Natural killer cell treated with Interleukin-12 subunit alpha and Interleukin-12 subunit beta and Interleukin-15 and Interleukin-18, amount 100 ng/mL, for 72 hours (primary cell): Measurements from ENCODE around the gene COPZ2. TPM values are rescaled to one million over a fixed set of nuclear protein-coding genes. Genes with fewer than 3 reads are reported as not detected.
"Not testable (repeated sequence)": the region's sequence is repeated elsewhere in the genome, so short reads cannot be mapped to it uniquely, and the experiment has no call there.

ENCODE experiments used
- ATAC-seq, 2 donors: fragments of 150-1000 bp; cut with Tn5 transposase in 1 of 2; sonication (Bioruptor Pico), chemical (Tn5 transposase) in 1 of 2; 2 replicates each; pipeline ENCODE4 v1.10.0; 2021
- DNase-seq: peaks from one replicate; pipeline ENCODE4 v3.0.0; 2022; ENCODE audit warnings: low spot score
- H3K27ac Mint-ChIP-seq, 2 donors: 1 replicate in 1 of 2; 2 replicates in 1 of 2; pipeline ENCODE4 v1.8.0; 2022; ENCODE audit warnings: mixed read lengths in 2 of 2, mild to moderate bottlenecking in 1 of 2, moderate library complexity in 1 of 2
- H3K27me3 Mint-ChIP-seq, 2 donors: 1 replicate in 1 of 2; 2 replicates in 1 of 2; pipeline ENCODE4 v1.8.0; 2022; ENCODE audit warnings: mixed read lengths in 2 of 2
- H3K36me3 Mint-ChIP-seq: one replicate; pipeline ENCODE4 v1.8.0; 2022; ENCODE audit warnings: mixed read lengths
- H3K4me1 Mint-ChIP-seq, 2 donors: 1 replicate in 1 of 2; 2 replicates in 1 of 2; pipeline ENCODE4 v1.8.0; 2022; ENCODE audit warnings: low read depth in 2 of 2, mixed read lengths in 2 of 2, mild to moderate bottlenecking in 1 of 2
- H3K4me3 Mint-ChIP-seq: one replicate; pipeline ENCODE4 v1.8.0; 2022; ENCODE audit warnings: mixed read lengths
- H3K9me3 Mint-ChIP-seq: 2 replicates; pipeline ENCODE4 v1.8.0; 2022; ENCODE audit warnings: mixed read lengths
- total RNA-seq, 2 donors: library from RNA; stranded (reverse); gene quantifications; one replicate each; pipeline ENCODE4 v1.2.3, GENCODE V29; 2022

Gene COPZ2
- total RNA-seq, 2 donors from 2014 or later: 14.9 to 32.9 TPM

DNA sequence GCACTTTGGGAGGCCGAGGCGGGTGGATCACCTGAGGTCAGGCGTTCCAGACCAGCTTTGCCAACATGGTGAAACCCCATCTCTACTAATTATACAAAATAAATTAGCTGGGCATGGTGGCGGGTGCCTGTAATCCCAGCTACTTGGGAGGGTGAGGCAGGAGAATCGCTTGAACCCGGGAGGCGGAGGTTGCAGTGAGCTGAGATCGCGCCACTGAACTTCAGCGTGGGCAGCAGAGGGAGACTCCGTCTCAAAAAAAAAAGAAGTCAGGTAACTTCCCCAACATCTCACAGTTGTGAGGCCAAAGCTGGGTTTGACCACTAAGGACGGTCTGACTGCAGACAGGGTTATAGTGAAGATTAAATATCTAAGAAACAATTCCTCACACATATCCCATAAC lies 2.9 kb downstream of the COPZ2 start:
- not testable (repeated sequence) for H3K27me3 Mint-ChIP-seq, H3K4me3 Mint-ChIP-seq, H3K4me1 Mint-ChIP-seq, ATAC-seq, H3K27ac Mint-ChIP-seq, H3K9me3 Mint-ChIP-seq, H3K36me3 Mint-ChIP-seq
- peak; percentile 32 for DNase-seq

DNA sequence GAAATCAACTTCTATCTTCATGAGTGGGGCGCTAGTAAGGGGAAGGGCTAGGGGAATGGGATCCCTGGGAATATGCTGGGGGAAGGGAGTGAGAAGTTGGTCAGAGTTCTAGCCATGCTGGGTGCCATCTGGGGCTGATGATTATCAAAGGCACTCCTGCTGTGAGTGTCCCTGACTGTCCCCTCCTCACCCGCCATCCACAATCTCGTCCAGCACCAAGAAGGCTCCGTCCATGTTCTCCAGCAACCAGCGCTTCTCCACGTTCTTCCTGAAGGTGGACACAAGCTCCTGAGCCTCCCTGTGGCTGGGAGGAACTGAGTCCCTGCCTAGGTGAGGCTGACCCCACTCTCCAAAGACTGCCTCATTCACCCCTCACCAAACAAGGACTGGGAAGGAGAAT lies 5.6 kb downstream of the COPZ2 start:
- Mint-ChIP-seq H3K4me1 (peaks cover 0 to 5% of the 10 kb centered on the region in 2 donors), H3K9me3 (no peaks in the 10 kb centered on the region), H3K27ac (no peak overlapping the region), H3K36me3 (no peaks in the 10 kb centered on the region), H3K4me3 (no peak overlapping the region), H3K27me3 (no peaks in the 10 kb centered on the region)
- ATAC-seq: no peak
- peak; percentile 37 for DNase-seq

DNA sequence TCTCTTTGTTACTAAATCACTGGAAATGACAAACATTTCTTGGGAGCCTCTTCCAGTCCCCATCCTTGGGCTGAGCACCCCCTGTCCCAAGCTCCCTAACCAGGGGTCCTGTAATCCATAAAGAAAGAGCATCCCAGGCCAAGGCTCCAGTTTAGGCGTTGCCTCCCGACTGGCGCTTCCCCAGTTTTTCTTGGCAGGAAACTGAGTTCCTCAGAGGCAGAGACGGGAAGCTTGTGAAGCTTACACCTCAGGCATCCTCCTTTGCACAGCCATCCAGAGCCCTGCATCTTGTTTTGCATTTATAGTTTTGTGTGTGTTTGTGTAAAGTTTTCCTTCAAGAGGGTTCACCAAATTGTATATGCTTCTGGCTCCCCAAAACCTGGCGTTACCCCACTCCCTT lies 7.1 kb downstream of the COPZ2 start:
- no peaks in the 10 kb centered on the region for H3K27me3 Mint-ChIP-seq
- no peaks in the 10 kb centered on the region for H3K9me3 Mint-ChIP-seq
- DNase-seq (no peak), ATAC-seq (no peak)
- H3K4me1 Mint-ChIP-seq: peaks cover 9 to 11% of the 10 kb centered on the region in 2 donors
- no peak overlapping the region for H3K27ac Mint-ChIP-seq
- H3K36me3 Mint-ChIP-seq: no peaks in the 10 kb centered on the region
- no peak overlapping the region for H3K4me3 Mint-ChIP-seq

DNA sequence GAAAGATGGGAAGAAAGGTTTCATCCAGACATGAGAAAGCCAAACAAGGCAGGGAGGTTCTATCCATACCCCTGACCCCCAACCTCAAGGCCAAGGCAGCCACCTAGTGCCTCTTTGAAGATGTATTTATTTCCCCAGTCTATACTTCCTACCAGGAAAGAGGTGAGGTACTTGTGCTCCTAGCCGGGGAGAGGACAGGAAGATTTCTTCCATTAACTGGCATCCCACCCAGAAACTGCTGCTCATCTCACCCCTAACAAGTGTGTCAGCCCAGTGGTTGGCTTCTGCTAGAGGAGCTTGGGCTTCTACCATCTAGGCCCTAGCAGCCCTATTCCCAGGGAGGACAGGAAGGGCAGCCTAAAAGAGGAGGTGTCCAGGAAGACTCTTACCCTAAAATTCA lies 8.9 kb downstream of the COPZ2 start:
- no peak for ATAC-seq
- Mint-ChIP-seq H3K4me1 (peaks cover 18 to 26% of the 10 kb centered on the region in 2 donors), H3K36me3 (no peaks in the 10 kb centered on the region), H3K27me3 (no peaks in the 10 kb centered on the region), H3K9me3 (no peaks in the 10 kb centered on the region), H3K4me3 (no peak overlapping the region), H3K27ac (no peak overlapping the region)
- no peak for DNase-seq

DNA sequence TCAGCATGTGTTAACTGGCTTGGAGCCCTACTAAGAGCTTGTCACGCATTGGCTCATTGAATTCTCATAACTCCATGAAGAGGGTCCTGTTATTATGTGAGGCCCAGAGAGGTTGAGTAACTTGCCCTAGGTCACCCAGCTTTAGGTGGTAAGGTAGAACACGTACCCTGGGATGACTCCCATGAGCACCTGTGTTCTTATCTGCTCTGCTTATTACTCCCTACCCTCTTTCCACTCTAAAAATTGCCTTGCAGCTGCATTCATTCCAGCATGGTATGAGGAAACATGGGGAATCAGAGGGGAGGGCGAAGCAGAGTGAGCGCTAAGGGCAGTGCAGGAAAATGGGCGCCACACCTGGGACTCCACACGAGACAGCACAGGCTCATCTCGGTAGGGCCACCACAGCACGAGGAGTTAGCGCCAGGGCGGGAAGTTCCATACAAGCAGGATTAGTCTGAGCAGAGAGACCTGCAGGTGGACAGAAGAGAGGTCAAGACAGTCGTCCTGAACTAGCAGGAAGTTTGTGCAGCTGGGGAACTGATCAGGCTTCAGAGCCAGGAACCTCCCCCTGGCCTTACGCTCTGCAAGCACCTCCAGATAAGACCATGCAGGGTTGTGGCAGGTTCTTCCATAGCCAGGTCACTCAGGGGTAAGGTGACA lies 10.1 kb downstream of the COPZ2 start:
- Mint-ChIP-seq H3K36me3 (no peaks in the 10 kb centered on the region), H3K27ac (no peak overlapping the region), H3K4me3 (no peak overlapping the region), H3K9me3 (no peaks in the 10 kb centered on the region), H3K27me3 (peaks cover 6 to 7% of the 10 kb centered on the region in 2 donors), H3K4me1 (peaks cover 22 to 26% of the 10 kb centered on the region in 2 donors)
- ATAC-seq (no peak), DNase-seq (no peak)

DNA sequence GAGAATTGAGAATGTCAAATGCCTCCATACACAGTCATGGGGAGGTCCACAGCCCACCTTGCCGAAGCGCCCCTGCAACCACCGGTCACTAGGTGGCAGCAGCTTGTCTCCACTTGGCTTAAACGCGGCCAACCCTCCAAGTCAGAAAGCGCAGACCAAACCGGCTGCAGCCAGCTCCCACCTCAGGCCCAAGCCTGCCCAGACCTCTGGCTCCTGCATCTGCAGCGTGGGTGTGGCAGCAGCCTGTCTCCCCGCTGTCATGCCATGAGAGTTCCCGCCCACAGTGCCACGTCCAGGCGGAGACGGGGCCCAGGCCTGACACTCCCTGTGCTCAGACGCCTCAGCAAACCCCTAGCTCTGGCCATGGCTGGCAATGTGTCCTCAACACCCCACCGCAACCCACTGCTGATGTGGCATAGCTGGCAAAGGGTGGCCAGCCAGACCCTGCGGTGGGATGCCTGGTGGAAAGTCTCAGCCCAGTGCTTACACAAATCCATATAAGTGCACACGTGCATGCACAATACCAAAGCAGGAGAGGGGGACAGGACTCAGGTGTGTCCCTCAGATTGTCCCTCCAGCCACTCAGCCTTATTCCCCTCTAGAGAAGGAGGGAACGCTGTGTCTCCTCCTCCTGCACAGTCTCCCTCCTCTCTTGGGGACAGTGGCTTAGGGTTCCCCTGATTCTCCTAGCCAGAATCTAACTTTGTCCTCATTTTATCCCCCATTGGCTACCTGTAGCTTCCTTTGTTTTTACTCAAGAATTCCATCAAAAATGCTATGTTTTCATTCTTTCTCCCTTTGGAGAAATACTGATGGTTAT lies 10.9 kb downstream of the COPZ2 start:
- H3K27me3 Mint-ChIP-seq: peaks cover 9 to 14% of the 10 kb centered on the region in 2 donors
- H3K36me3 Mint-ChIP-seq: no peaks in the 10 kb centered on the region
- peak in 1 of 2 donors; percentile 28 for ATAC-seq
- peaks cover 22 to 26% of the 10 kb centered on the region in 2 donors for H3K4me1 Mint-ChIP-seq
- no peaks in the 10 kb centered on the region for H3K9me3 Mint-ChIP-seq
- H3K4me3 Mint-ChIP-seq: no peak overlapping the region
- H3K27ac Mint-ChIP-seq: no peak overlapping the region
- DNase-seq: peak; percentile 79

DNA sequence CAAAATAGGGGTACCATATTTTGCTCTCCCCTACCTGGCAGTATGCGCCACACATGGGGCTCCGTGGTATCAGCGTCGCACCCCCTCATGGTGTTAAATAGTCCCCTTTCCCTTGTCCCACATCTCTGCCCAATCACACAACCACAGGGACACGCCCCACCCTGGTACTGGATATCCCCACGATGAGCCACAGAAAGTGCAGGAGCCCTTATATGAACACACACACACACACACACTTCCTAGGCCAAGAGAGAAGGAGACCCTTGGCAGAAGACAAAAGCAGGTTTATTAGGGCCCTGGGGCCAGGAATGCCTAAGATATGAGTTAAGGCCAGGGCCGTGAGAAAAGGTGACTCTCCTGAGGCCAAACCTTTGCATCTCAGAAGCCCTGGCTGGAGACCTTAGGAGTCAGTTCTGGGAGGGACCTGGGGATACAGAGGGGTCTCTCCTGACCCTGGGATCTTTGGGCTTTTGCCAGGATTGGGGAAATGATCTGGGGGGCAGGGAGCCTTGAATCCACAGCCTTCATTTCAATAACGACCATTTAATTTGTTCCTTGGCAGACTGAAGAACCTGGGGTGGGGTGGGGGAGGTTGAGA lies 11.6 kb downstream of the COPZ2 start:
- Mint-ChIP-seq H3K4me3 (peak overlapping the region; percentile 94), H3K4me1 (peaks cover 22 to 26% of the 10 kb centered on the region in 2 donors), H3K27me3 (peaks cover 11 to 20% of the 10 kb centered on the region in 2 donors), H3K9me3 (no peaks in the 10 kb centered on the region), H3K36me3 (no peaks in the 10 kb centered on the region), H3K27ac (no peak overlapping the region)
- no peak for DNase-seq
- ATAC-seq: no peak

DNA sequence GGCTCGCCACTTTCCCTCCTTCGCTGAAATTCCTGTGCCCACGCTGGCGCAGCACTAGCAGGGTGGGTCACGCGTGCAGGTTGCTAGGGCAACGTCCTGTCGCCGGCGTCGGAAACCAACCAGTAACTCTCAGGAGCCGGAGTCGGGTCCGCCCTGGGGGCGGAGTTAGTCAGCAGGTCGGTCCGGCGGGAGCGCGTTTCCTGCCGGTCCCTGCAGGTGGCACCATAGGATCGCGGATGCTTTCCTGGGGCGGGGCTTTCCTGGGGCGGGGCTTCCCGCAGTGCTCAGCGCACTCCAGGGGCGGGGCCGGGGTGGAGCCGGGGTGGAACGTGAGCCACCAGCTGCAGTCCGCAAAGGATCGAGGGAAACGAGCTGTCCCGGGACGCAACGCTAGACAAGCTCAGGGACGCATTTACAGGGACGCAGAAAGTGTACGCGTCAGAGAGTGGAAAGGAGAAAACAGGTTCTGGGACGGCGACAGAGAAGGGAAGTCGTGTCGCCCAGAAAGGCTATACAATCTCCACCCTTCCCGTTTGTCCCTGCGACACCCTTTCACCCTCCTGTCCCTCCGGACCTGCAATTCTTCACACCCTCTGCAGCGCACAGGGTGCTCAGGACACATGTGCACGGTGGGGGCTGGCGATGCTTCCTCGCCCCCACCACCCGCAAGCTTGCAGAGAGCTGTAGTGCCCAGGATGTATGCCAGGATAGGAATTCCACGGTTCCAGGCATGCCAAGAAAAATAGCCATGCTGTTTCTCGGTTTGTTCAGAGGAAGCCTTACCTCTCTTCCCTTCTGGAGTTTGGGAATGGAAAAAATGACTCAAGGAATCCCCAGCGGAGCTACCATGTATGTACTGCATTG lies 12.3 kb downstream of the COPZ2 start:
- DNase-seq: peak; percentile 97
- peaks cover 11 to 20% of the 10 kb centered on the region in 2 donors for H3K27me3 Mint-ChIP-seq
- peak; percentile 95 to 97 for ATAC-seq
- H3K4me3 Mint-ChIP-seq: peak overlapping the region; percentile 94
- peak overlapping the region; percentile 32 to 62 for H3K27ac Mint-ChIP-seq
- H3K9me3 Mint-ChIP-seq: no peaks in the 10 kb centered on the region
- H3K36me3 Mint-ChIP-seq: no peaks in the 10 kb centered on the region
- H3K4me1 Mint-ChIP-seq: peaks cover 22 to 26% of the 10 kb centered on the region in 2 donors

DNA sequence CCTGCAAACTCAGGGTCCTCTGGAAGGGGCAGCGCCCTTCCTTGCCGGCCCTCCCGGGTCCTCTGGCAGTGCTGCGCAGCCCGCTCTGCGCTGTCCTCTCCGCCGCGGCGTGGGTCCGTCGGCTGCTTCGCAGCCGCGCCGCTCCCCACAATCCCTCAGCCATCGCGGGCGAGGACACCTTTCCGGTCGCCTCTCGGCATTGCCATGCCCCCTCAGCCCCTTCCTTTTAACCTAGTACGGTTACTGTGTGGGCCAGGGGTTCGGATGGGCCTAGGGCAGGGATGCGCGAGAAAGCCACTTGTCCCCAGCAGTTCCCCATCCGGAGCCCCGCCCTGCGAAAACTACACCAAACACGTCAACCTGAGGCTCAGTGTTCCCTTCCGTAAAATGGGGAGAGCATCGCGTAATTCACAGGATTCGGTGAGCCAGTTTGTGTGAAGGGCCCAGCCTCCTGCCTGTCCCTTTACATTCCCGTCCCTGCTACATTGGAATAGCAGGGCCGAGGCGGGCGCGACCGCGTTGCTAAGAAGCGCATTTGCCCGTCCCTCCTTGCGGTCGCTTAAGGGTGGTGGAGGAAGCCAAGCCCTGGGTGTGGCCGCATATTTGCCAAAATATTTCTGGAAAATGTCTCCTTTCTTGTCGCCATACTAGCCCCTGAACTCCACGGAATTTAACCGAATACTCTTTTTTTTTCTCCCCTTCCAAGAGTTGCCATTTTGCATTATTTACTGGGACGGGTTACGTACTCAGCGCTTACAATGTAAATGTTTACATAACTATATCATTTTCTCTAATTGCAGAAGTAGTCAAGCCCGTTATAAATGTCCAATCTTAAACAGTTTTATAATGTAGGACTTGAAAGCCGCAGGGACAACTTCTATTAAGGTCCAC lies 13.2 kb downstream of the COPZ2 start:
- H3K4me1 Mint-ChIP-seq: peaks cover 22 to 26% of the 10 kb centered on the region in 2 donors
- peak; percentile 62 for DNase-seq
- peaks cover 14 to 20% of the 10 kb centered on the region in 2 donors for H3K27me3 Mint-ChIP-seq

DNA sequence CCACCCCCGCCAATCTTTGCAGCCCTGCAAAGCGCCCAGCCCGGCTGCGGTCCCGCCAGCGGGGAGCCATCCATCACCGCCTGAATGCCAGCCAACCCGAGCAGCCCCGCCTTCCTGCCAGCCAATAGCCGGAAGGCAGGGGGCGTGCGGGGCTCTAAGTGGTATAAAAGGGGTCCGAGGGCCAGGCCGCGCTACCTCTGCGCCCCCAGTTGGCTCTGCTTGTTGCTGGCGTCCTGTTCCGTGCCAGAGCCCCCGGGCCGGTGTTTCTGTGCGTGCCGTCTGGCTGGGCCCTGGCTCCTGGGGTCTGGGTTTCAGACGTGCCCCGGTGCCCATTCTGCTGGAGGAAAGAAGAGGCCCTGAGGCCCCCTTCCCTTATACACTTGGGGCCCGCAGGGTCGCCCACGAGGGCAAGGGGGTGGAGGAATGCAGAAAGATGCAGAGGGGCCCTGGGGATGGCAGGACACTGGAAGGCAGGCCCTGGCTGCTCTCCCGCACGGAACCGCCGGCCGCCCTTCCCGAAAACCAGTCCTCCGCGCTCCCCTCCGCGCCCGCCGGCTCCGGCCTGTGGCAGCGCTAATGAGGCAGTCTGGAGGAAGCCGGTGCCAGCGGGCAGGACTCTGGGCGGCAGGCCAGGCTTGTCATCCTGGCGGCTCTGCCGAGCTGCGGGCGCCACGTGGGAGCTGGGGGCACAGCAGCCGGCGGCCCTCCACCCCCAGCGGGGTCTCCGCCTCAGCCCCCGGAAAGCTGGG lies 14.0 kb downstream of the COPZ2 start:
- Mint-ChIP-seq H3K27ac (no peak overlapping the region), H3K4me1 (peaks cover 22 to 26% of the 10 kb centered on the region in 2 donors)
- ATAC-seq: peak in 1 of 2 donors; percentile 11

More for the DNA sequence above, 13.2 kb downstream of the COPZ2 start:
- no peak for ATAC-seq
- Mint-ChIP-seq H3K9me3 (no peaks in the 10 kb centered on the region), H3K36me3 (no peaks in the 10 kb centered on the region), H3K27ac (peak overlapping the region; percentile 32 to 62), H3K4me3 (peak overlapping the region; percentile 94)

DNA sequence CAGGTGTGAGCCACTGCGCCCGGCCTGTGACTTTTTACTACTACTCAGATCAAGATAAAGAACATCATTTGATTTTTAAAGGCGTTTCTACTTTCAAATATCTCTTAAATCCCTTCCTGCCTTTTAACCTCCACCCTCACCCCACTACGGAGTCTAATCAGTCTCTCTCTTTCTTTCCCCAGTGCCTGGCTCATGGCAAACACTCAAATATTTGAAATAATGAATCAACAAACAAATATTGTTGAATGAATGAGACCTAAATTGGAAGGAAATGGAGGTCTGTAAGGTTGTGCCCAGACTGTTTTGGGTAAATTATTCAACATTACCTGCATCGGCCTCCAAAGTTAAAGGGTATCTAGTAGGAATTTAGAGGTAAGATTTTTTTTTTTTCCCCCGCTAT lies 14.7 kb downstream of the COPZ2 start:
- Mint-ChIP-seq H3K27ac (no peak overlapping the region), H3K36me3 (no peaks in the 10 kb centered on the region), H3K9me3 (no peaks in the 10 kb centered on the region), H3K4me3 (peak overlapping the region; percentile 72), H3K4me1 (peaks cover 22 to 26% of the 10 kb centered on the region in 2 donors), H3K27me3 (peaks cover 17 to 20% of the 10 kb centered on the region in 2 donors)
- ATAC-seq (no peak), DNase-seq (no peak)

More for the DNA sequence above, 14.0 kb downstream of the COPZ2 start:
- no peak for DNase-seq
- peak overlapping the region; percentile 72 for H3K4me3 Mint-ChIP-seq
- H3K36me3 Mint-ChIP-seq: no peaks in the 10 kb centered on the region
- H3K27me3 Mint-ChIP-seq: peaks cover 17 to 20% of the 10 kb centered on the region in 2 donors
- no peaks in the 10 kb centered on the region for H3K9me3 Mint-ChIP-seq

DNA sequence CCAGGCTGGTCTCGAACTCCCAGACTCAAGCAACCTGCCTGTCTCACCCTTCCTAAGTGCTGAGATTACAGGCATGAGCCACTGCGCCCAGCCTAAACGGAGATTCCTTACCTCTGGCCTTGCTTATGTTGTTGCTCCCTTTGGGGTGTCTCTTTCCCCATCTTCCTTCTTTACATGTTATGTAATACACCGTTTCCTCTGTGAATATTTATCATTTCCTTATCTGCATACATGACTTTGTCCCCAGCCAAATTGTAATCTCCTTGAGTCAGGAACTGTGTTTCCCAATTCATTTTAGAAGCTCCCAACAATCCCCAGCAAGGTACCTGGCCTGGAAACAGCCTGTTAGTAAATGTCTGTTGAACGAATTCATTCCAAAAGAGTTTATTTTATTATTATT lies 15.7 kb downstream of the COPZ2 start:
- H3K9me3 Mint-ChIP-seq: no peaks in the 10 kb centered on the region
- DNase-seq (no peak), ATAC-seq (no peak)
- no peaks in the 10 kb centered on the region for H3K36me3 Mint-ChIP-seq
- H3K4me3 Mint-ChIP-seq: no peak overlapping the region
- H3K4me1 Mint-ChIP-seq: peaks cover 24 to 26% of the 10 kb centered on the region in 2 donors
- H3K27ac Mint-ChIP-seq: no peak overlapping the region
- H3K27me3 Mint-ChIP-seq: peaks cover 17 to 20% of the 10 kb centered on the region in 2 donors
